Measurements from ENCODE around the gene LRCH2.

The LRCH2 gene

DNA sequence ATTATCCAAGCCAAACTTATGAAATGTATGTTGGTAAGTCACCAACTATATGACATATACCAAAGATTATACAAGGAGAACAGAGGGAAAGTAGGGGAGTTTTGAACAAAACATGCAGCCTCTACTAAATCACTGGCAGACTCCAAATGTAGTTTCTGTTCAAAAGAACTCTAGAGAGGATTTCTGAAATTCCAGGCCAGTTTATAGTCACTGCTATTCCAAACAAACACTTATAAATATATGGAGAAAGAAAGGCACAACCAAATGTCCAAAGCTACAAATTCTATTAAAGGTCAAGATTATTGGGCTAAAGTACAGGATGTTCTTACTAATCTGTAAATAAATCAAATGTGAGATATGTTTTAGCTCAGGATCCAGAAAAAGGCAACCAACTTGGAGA lies 2.7 kb upstream of the LRCH2 start:
- H4K20me1 ChIP-seq (ENCODE audit: insufficient read depth, low read length): no peaks in the 10 kb centered on the region
- no peak overlapping the region for H3K9ac ChIP-seq (ENCODE audit: low read length)
- TF ChIP-seq, protein P1, sequence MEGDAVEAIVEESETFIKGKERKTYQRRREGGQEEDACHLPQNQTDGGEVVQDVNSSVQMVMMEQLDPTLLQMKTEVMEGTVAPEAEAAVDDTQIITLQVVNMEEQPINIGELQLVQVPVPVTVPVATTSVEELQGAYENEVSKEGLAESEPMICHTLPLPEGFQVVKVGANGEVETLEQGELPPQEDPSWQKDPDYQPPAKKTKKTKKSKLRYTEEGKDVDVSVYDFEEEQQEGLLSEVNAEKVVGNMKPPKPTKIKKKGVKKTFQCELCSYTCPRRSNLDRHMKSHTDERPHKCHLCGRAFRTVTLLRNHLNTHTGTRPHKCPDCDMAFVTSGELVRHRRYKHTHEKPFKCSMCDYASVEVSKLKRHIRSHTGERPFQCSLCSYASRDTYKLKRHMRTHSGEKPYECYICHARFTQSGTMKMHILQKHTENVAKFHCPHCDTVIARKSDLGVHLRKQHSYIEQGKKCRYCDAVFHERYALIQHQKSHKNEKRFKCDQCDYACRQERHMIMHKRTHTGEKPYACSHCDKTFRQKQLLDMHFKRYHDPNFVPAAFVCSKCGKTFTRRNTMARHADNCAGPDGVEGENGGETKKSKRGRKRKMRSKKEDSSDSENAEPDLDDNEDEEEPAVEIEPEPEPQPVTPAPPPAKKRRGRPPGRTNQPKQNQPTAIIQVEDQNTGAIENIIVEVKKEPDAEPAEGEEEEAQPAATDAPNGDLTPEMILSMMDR (IDR thresholded peaks at IDR 0.05; ENCODE audit: low read depth, low read length): no peak
- TF ChIP-seq EZH2phosphoT487 (IDR thresholded peaks at IDR 0.05; ENCODE audit: low read depth): no peak
- H3K36me3 ChIP-seq (replicated peaks; ENCODE audit: low read depth, low read length): no peaks in the 10 kb centered on the region
- no peaks in the 10 kb centered on the region for H3K4me1 ChIP-seq (ENCODE audit: low read length)
- H3K4me3 ChIP-seq (ENCODE audit: low read length): no peak overlapping the region
- H3K27ac ChIP-seq (ENCODE audit: low read length): no peak overlapping the region
- no peak overlapping the region for H2AFZ ChIP-seq (ENCODE audit: low read depth, low read length)
- no peaks in the 10 kb centered on the region for H3K79me2 ChIP-seq (ENCODE audit: low read length)
- no peaks in the 10 kb centered on the region for H3K9me3 ChIP-seq (ENCODE audit: insufficient read depth, low read length)
- H3K27me3 ChIP-seq (ENCODE audit: low read depth, low read length): no peaks in the 10 kb centered on the region
- H3K4me2 ChIP-seq (ENCODE audit: low read length): no peak overlapping the region

DNA sequence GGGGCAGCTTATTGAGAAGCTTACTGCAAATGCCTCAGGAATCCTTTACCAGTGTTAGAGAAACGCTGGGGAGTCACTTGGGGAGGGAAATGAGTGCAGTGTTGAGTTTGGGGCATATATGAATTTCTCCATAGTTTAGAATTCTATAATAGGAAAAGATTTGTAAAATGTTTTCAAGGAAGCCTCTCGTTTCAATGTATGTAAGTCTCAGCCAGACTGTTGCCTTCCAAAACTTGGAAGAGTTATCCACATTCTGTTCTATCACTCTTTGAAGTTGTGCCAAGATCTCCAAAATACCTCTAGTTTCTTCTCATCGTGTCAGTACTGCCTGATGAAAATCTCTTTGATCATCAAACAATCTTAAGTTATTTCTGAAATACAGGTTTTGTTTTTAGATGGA lies 565 bp upstream of the LRCH2 start:
- Histone ChIP-seq H4K20me1 (ENCODE audit: insufficient read depth, low read length) (no peaks in the 10 kb centered on the region), H3K9ac (ENCODE audit: low read length) (no peak overlapping the region), H3K79me2 (ENCODE audit: low read length) (no peaks in the 10 kb centered on the region), H2AFZ (ENCODE audit: low read depth, low read length) (no peak overlapping the region), H3K9me3 (ENCODE audit: insufficient read depth, low read length) (no peaks in the 10 kb centered on the region), H3K36me3 (replicated peaks; ENCODE audit: low read depth, low read length) (no peaks in the 10 kb centered on the region), H3K4me1 (ENCODE audit: low read length) (no peaks in the 10 kb centered on the region), H3K27ac (ENCODE audit: low read length) (no peak overlapping the region), H3K4me3 (ENCODE audit: low read length) (no peak overlapping the region), H3K4me2 (ENCODE audit: low read length) (no peak overlapping the region), H3K27me3 (ENCODE audit: low read depth, low read length) (no peaks in the 10 kb centered on the region)
- TF ChIP-seq EZH2phosphoT487 (IDR thresholded peaks at IDR 0.05; ENCODE audit: low read depth): no peak
- TF ChIP-seq, protein P1 (IDR thresholded peaks at IDR 0.05; ENCODE audit: low read depth, low read length): no peak

GRCh38 chrX:115232933-115233496 lies 881 bp downstream of the LRCH2 start:
- TF ChIP-seq, protein P1 (IDR thresholded peaks at IDR 0.05; ENCODE audit: low read depth, low read length): no peak
- TF ChIP-seq EZH2phosphoT487 (IDR thresholded peaks at IDR 0.05; ENCODE audit: low read depth): no peak
- no peak overlapping the region for H3K27ac ChIP-seq (ENCODE audit: low read length)
- no peaks in the 10 kb centered on the region for H4K20me1 ChIP-seq (ENCODE audit: insufficient read depth, low read length)
- no peaks in the 10 kb centered on the region for H3K27me3 ChIP-seq (ENCODE audit: low read depth, low read length)
- no peaks in the 10 kb centered on the region for H3K79me2 ChIP-seq (ENCODE audit: low read length)
- H3K9ac ChIP-seq (ENCODE audit: low read length): no peak overlapping the region
- H3K4me2 ChIP-seq (ENCODE audit: low read length): no peak overlapping the region
- H3K9me3 ChIP-seq (ENCODE audit: insufficient read depth, low read length): no peaks in the 10 kb centered on the region
- H3K36me3 ChIP-seq (replicated peaks; ENCODE audit: low read depth, low read length): no peaks in the 10 kb centered on the region
- H3K4me1 ChIP-seq (ENCODE audit: low read length): no peaks in the 10 kb centered on the region
- no peak overlapping the region for H3K4me3 ChIP-seq (ENCODE audit: low read length)
- no peak overlapping the region for H2AFZ ChIP-seq (ENCODE audit: low read depth, low read length)

GRCh38 chrX:115229337-115230003 lies 4.4 kb downstream of the LRCH2 start:
- H3K4me2 ChIP-seq (ENCODE audit: low read length): no peak overlapping the region
- H3K9me3 ChIP-seq (ENCODE audit: insufficient read depth, low read length): no peaks in the 10 kb centered on the region
- no peak for TF ChIP-seq EZH2phosphoT487 (IDR thresholded peaks at IDR 0.05; ENCODE audit: low read depth)
- TF ChIP-seq, protein P1 (IDR thresholded peaks at IDR 0.05; ENCODE audit: low read depth, low read length): no peak
- no peak overlapping the region for H2AFZ ChIP-seq (ENCODE audit: low read depth, low read length)
- H3K27ac ChIP-seq (ENCODE audit: low read length): no peak overlapping the region
- H3K27me3 ChIP-seq (ENCODE audit: low read depth, low read length): no peaks in the 10 kb centered on the region
- H3K36me3 ChIP-seq (replicated peaks; ENCODE audit: low read depth, low read length): no peaks in the 10 kb centered on the region
- H3K79me2 ChIP-seq (ENCODE audit: low read length): no peaks in the 10 kb centered on the region
- H3K9ac ChIP-seq (ENCODE audit: low read length): no peak overlapping the region
- no peak overlapping the region for H3K4me3 ChIP-seq (ENCODE audit: low read length)
- H4K20me1 ChIP-seq (ENCODE audit: insufficient read depth, low read length): no peaks in the 10 kb centered on the region
- H3K4me1 ChIP-seq (ENCODE audit: low read length): no peaks in the 10 kb centered on the region
